CD14-positive monocyte (primary cell): ENCODE results near the gene LRP1. TPM values are rescaled to one million over a fixed set of nuclear protein-coding genes. Genes with fewer than 3 reads are reported as not detected.

ENCODE experiments used
- DNase-seq, 3 donors: peaks; one replicate each; pipeline ENCODE4 v3.0.0-alpha.2; 2011 to 2022
- H2AFZ ChIP-seq: 2 replicates; pipeline ENCODE4 v1.6.0; 2012; ENCODE audit warnings: mild to moderate bottlenecking, low read depth, low read length, inconsistent platforms; ENCODE audit not compliant: insufficient read depth, poor library complexity, severe bottlenecking
- H3K27ac ChIP-seq, 2 donors: 1 replicate in 1 of 2; 2 replicates in 1 of 2; pipeline ENCODE4 v1.5.1; 2012 to 2013; ENCODE audit warnings: low read length in 2 of 2, control low read depth in 1 of 2, inconsistent platforms in 1 of 2, low read depth in 1 of 2, mild to moderate bottlenecking in 1 of 2
- H3K27me3 ChIP-seq, 2 donors: one replicate each; pipeline versions ENCODE4 v1.6.0 to v1.6.1; 2011 to 2013; ENCODE audit warnings: low read length in 2 of 2; ENCODE audit not compliant: control insufficient read depth in 2 of 2, insufficient read depth in 2 of 2
- H3K36me3 ChIP-seq, 2 donors: replicated peaks in 1 of 2; 1 replicate in 1 of 2; 2 replicates in 1 of 2; pipeline versions ENCODE4 v1.5.1 to v1.6.1; 2012 to 2013; ENCODE audit warnings: low read length in 2 of 2, control low read depth in 1 of 2, inconsistent platforms in 1 of 2, mild to moderate bottlenecking in 1 of 2; ENCODE audit not compliant: insufficient read depth in 2 of 2, control insufficient read depth in 1 of 2
- H3K4me1 ChIP-seq, 2 donors: 1 replicate in 1 of 2; 2 replicates in 1 of 2; pipeline versions ENCODE4 v1.5.1 to v1.6.1; 2012 to 2013; ENCODE audit warnings: low read length in 2 of 2, control low read depth in 1 of 2, inconsistent platforms in 1 of 2, mild to moderate bottlenecking in 1 of 2, moderate library complexity in 1 of 2; ENCODE audit not compliant: insufficient read depth in 2 of 2, control insufficient read depth in 1 of 2
- H3K4me2 ChIP-seq: replicated peaks from 2 replicates; pipeline ENCODE3; 2012; ENCODE audit warnings: low read length, moderate library complexity, mild to moderate bottlenecking; ENCODE audit not compliant: poor library complexity, severe bottlenecking; ENCODE audit errors: extremely low read depth
- H3K4me3 ChIP-seq, 3 experiments: fragments of 200-600 bp in 1 of 3; sonication (generic) in 1 of 3; replicated peaks in 1 of 3; 1 replicate in 2 of 3; 2 replicates in 1 of 3; pipeline ENCODE4 v1.5.1; 2011 to 2013; ENCODE audit warnings: low read length in 3 of 3, mild to moderate bottlenecking in 3 of 3, control low read depth in 2 of 3, low read depth in 2 of 3, inconsistent platforms in 1 of 3, moderate library complexity in 1 of 3
- H3K79me2 ChIP-seq: 2 replicates; pipeline ENCODE4 v1.6.0; 2012; ENCODE audit warnings: mild to moderate bottlenecking, control low read depth, inconsistent platforms, low read length, moderate library complexity; ENCODE audit not compliant: insufficient read depth
- H3K9ac ChIP-seq: 2 replicates; pipeline ENCODE4 v1.6.0; 2017; ENCODE audit warnings: low read length, mild to moderate bottlenecking; ENCODE audit not compliant: insufficient read depth, poor library complexity, severe bottlenecking
- H3K9me3 ChIP-seq, 2 donors: replicated peaks in 1 of 2; 1 replicate in 1 of 2; 2 replicates in 1 of 2; pipeline versions ENCODE4 v1.5.1 to v1.6.1; 2012 to 2013; ENCODE audit warnings: low read length in 2 of 2, control low read depth in 1 of 2; ENCODE audit not compliant: control insufficient read depth in 1 of 2, insufficient read depth in 1 of 2
- H4K20me1 ChIP-seq: 2 replicates; pipeline ENCODE4 v1.6.0; 2012; ENCODE audit warnings: mild to moderate bottlenecking, low read length, control low read depth, moderate library complexity; ENCODE audit not compliant: insufficient read depth
- H3K27ac Mint-ChIP-seq, 7 donors: one replicate each; pipeline ENCODE4 v1.8.0; 2020; ENCODE audit warnings: mild to moderate bottlenecking in 7 of 7, mixed read lengths in 7 of 7, moderate library complexity in 6 of 7, inconsistent platforms in 2 of 7
- H3K27me3 Mint-ChIP-seq, 3 donors: one replicate each; pipeline ENCODE4 v1.8.0; 2021 to 2022; ENCODE audit warnings: low read depth in 3 of 3, mild to moderate bottlenecking in 3 of 3, mixed read lengths in 3 of 3, moderate library complexity in 3 of 3, inconsistent platforms in 1 of 3
- H3K36me3 Mint-ChIP-seq, 2 donors: one replicate each; pipeline ENCODE4 v1.8.0; 2020; ENCODE audit warnings: mixed read lengths in 2 of 2, inconsistent platforms in 1 of 2, mild to moderate bottlenecking in 1 of 2
- H3K4me1 Mint-ChIP-seq: one replicate; pipeline ENCODE4 v1.8.0; 2020; ENCODE audit warnings: mild to moderate bottlenecking, mixed read lengths
- H3K4me3 Mint-ChIP-seq, 2 donors: one replicate each; pipeline ENCODE4 v1.8.0; 2020; ENCODE audit warnings: mild to moderate bottlenecking in 2 of 2, mixed read lengths in 2 of 2, moderate library complexity in 1 of 2
- H3K9me3 Mint-ChIP-seq, 7 donors: one replicate each; pipeline ENCODE4 v1.8.0; 2020 to 2022; ENCODE audit warnings: mixed read lengths in 7 of 7, mild to moderate bottlenecking in 6 of 7, moderate library complexity in 6 of 7, inconsistent platforms in 2 of 7
- WGBS: methylation state at CpG from one replicate; pipeline ENCODE4 v1.1.5; 2013; ENCODE audit warnings: missing lambda C conversion rate; ENCODE audit not compliant: insufficient coverage; 5-methylcytosine and 5-hydroxymethylcytosine counted together
- intact Hi-C, 2 donors: fragments of 100-400 bp; cut with micrococcal nuclease; formaldehyde crosslinking; loops; one replicate each; pipeline versions ENCODE4 v1.15.0 to v1.15.1; 2023
- polyA plus RNA-seq, 3 donors: library from polyadenylated mRNA; depleted of rRNA in 1 of 3; unstranded in 2 of 3; stranded (reverse) in 1 of 3; fragments of 300-500 nt in 2 of 3; fragments of >200 nt in 1 of 3; fragmentation: Illumina TruSeq in 2 of 3; gene quantifications; 1 replicate in 2 of 3; 2 replicates in 1 of 3; pipeline ENCODE4 v1.2.3, GENCODE V29; 2012 to 2021
- TF ChIP-seq, protein P1 (sequence below): fragments of 200-600 bp; IDR thresholded peaks from one replicate; pipeline ENCODE4 v1.8.0; 2022; ENCODE audit warnings: antibody characterized with exemption, mild to moderate bottlenecking

Gene LRP1
- polyA plus RNA-seq, 3 donors = 5.5 to 246 (median 10.5) TPM

DNA sequence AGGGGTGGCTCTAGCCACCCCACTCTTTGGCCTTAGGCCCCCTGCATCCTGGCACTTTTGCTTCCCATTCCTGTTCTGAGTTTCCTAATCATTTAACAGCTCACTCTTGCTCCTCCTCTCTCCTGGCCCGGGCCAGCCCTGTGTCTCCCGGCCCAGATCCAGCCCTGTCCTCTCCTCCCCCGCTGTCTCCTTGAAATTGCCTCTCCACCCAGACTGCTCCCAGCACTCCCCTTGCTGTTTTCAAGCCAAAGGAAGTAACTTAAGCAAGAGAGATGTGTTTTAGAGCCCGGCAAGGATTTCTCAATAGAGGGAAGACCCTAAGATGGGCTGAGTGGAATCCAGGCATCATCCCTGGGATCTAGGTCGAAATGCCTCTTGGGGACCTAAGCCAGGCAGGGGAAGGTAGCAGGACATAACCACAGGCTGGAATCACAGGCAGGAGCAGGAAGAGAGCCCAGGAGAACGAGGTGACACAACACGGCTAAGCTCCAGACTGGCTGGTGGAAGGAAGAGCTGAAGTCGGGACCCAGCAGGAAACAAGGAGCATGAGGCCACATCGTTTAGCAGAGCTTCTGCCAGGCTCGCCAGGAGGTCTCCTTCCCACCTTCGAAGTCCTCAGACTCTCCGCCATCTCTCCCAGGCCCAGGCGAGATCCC, 21.1 kb downstream of the LRP1 start:
- H3K27ac ChIP-seq = peak overlapping the region; percentile 65 to 82
- Mint-ChIP-seq H3K9me3 (no peaks in the 10 kb centered on the region), H3K36me3 (peaks cover 72 to 89% of the 10 kb centered on the region in 2 donors), H3K4me3 (peak overlapping the region; percentile 59 to 83), H3K27ac (peak overlapping the region; percentile 80 to 97 (median 92)), H3K4me1 (peaks cover 93% of the 10 kb centered on the region), H3K27me3 (peaks cover 0 to 3% (median 3%) of the 10 kb centered on the region in 3 donors)
- H3K4me2 ChIP-seq = peak overlapping the region; percentile 66
- no peaks in the 10 kb centered on the region for H3K27me3 ChIP-seq
- peaks cover 66% of the 10 kb centered on the region for H3K79me2 ChIP-seq
- WGBS = 24% methylated on average over 10 of the region's 13 CpGs
- peak overlapping the region; percentile 38 for H3K9ac ChIP-seq
- H3K36me3 ChIP-seq = peaks cover 39 to 74% of the 10 kb centered on the region in 2 donors
- peak in 1 of 3 donors; percentile 38 for DNase-seq
- H3K4me3 ChIP-seq = peak overlapping the region in 1 of 3 experiments; percentile 67
- peaks cover 53% of the 10 kb centered on the region for H4K20me1 ChIP-seq
- TF ChIP-seq, protein P1, sequence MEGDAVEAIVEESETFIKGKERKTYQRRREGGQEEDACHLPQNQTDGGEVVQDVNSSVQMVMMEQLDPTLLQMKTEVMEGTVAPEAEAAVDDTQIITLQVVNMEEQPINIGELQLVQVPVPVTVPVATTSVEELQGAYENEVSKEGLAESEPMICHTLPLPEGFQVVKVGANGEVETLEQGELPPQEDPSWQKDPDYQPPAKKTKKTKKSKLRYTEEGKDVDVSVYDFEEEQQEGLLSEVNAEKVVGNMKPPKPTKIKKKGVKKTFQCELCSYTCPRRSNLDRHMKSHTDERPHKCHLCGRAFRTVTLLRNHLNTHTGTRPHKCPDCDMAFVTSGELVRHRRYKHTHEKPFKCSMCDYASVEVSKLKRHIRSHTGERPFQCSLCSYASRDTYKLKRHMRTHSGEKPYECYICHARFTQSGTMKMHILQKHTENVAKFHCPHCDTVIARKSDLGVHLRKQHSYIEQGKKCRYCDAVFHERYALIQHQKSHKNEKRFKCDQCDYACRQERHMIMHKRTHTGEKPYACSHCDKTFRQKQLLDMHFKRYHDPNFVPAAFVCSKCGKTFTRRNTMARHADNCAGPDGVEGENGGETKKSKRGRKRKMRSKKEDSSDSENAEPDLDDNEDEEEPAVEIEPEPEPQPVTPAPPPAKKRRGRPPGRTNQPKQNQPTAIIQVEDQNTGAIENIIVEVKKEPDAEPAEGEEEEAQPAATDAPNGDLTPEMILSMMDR = no peak
- H3K4me1 ChIP-seq = peaks cover 91 to 93% of the 10 kb centered on the region in 2 donors
- no peaks in the 10 kb centered on the region for H3K9me3 ChIP-seq
- intact Hi-C loops = no loop called here
- H2AFZ ChIP-seq = no peak overlapping the region

DNA sequence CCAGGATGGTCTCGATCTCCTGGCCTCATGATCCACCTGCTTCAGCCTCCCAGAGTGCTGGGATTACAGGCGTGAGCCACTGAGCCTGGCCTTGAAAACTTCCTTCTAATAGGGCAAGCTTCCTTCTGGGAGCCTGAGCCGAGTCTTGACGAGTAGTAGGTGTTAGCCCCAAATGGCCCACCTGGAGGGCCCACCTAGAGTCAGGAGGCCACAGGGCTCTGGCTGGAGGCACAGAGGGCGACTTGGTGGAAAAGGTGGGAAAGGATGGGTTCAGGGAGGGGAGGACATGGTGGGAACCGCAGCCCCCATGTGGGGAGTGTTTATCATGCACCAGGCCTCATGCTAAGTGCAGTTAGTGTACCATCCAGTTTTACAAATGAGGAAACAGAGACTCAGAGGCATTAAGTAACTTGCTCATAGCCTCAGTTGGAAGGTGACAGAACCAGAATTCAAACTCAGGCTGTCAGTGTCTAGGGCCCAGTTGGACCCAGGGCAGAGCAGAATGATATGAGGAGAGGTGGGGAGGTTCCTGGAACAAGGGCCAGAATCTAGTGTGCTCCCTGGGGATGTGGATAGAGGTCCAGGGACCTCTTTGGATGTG, 22.2 kb downstream of the LRP1 start:
- DNase-seq = peak in 2 of 3 donors; percentile 44 to 57
- 88% methylated on average over 6 of the region's 6 CpGs for WGBS
- H3K9ac ChIP-seq = no peak overlapping the region
- no peaks in the 10 kb centered on the region for H3K9me3 Mint-ChIP-seq
- H3K4me3 Mint-ChIP-seq = peak overlapping the region; percentile 27 to 28
- H3K4me1 ChIP-seq = peaks cover 100% of the 10 kb centered on the region in 2 donors
- H3K27me3 ChIP-seq = no peaks in the 10 kb centered on the region
- H3K27ac ChIP-seq = peak overlapping the region; percentile 65 to 93
- peaks cover 71 to 89% of the 10 kb centered on the region in 2 donors for H3K36me3 Mint-ChIP-seq
- peak overlapping the region; percentile 80 to 97 (median 92) for H3K27ac Mint-ChIP-seq
- intact Hi-C loops = no loop called here
- peaks cover 41% of the 10 kb centered on the region for H4K20me1 ChIP-seq
- peaks cover 66% of the 10 kb centered on the region for H3K79me2 ChIP-seq
- peaks cover 100% of the 10 kb centered on the region for H3K4me1 Mint-ChIP-seq
- peak overlapping the region; percentile 49 for H3K4me2 ChIP-seq
- H3K4me3 ChIP-seq = peak overlapping the region in 1 of 3 experiments; percentile 49
- no peaks in the 10 kb centered on the region for H3K9me3 ChIP-seq
- TF ChIP-seq, protein P1 = no peak
- peaks cover 0 to 3% (median 3%) of the 10 kb centered on the region in 3 donors for H3K27me3 Mint-ChIP-seq
- peaks cover 36 to 72% of the 10 kb centered on the region in 2 donors for H3K36me3 ChIP-seq
- no peak overlapping the region for H2AFZ ChIP-seq
